GM12865 (cell line): ENCODE measurements around the gene DDX47.
A peak's percentile ranks its signal among the peaks of the same experiment; 100 is the strongest.

Source experiments
- DNase-seq: peaks from one replicate; pipeline ENCODE4 v3.0.0; 2010; ENCODE audit warnings: low read depth
- H3K4me3 ChIP-seq: 2 replicates; pipeline ENCODE4 v1.5.1; 2011; ENCODE audit warnings: mild to moderate bottlenecking, low read depth, low read length, control low read depth
- TF ChIP-seq, protein P1 (sequence below): IDR thresholded peaks from 2 replicates; pipeline ENCODE4 v1.5.1; 2011; ENCODE audit warnings: low read length, control low read depth, low read depth, inconsistent platforms; ENCODE audit not compliant: insufficient read depth; ENCODE audit errors: missing control alignments

Gene DDX47

DNA sequence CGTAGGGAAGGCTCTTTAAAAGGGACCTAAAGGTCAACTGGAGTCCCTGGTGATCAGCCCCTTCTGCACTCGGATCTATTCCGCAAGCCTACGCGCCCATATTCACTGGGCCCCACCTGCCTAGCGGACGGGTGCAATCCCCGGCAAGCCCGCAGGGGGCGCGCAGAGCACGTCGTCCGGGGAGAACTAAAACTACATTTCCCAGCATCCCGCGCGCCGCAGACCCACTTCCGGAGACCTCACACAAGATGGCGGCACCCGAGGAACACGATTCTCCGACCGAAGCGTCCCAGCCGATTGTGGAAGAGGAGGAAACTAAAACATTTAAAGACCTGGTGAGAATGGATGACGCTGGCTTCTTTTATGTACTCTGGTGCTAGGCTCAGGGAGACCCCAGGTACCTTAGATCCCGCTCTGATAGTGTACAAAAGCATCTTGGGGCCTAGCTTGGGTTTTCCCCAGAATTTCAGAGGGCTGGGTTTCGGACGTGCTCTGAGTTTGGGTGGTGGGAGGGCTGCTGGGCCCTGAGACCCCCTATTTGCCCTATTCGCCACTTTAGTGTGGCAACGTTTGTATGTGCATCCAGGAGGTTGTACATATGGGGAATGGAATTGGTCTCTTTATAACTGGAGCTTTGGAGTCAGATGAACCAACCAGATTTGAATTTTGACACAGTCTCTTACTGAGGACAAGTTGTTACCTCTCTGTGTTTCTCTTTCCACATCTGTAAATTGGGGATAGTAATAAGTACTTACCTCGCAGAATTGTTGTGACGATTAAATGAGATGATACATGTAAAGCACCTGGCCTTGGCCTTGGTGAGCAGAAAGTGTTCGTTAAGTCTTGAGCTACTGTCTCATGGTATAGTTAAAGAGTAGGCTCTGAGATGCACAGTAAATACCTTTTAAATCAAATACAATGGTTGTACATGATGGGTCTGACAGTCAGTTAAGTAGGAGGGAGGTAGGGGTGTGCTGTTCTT lies at the start of gene DDX47:
Gene DDX47, plus strand, starts transcription at position 227 of the 982 bp plus-strand sequence. Its CDS starts 22 bp downstream, at position 249.
- DNase-seq: peak; percentile 96
- TF ChIP-seq, protein P1, sequence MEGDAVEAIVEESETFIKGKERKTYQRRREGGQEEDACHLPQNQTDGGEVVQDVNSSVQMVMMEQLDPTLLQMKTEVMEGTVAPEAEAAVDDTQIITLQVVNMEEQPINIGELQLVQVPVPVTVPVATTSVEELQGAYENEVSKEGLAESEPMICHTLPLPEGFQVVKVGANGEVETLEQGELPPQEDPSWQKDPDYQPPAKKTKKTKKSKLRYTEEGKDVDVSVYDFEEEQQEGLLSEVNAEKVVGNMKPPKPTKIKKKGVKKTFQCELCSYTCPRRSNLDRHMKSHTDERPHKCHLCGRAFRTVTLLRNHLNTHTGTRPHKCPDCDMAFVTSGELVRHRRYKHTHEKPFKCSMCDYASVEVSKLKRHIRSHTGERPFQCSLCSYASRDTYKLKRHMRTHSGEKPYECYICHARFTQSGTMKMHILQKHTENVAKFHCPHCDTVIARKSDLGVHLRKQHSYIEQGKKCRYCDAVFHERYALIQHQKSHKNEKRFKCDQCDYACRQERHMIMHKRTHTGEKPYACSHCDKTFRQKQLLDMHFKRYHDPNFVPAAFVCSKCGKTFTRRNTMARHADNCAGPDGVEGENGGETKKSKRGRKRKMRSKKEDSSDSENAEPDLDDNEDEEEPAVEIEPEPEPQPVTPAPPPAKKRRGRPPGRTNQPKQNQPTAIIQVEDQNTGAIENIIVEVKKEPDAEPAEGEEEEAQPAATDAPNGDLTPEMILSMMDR: peak; percentile 97
- H3K4me3 ChIP-seq: peak within 1 kb of the TSS; percentile 97

DNA sequence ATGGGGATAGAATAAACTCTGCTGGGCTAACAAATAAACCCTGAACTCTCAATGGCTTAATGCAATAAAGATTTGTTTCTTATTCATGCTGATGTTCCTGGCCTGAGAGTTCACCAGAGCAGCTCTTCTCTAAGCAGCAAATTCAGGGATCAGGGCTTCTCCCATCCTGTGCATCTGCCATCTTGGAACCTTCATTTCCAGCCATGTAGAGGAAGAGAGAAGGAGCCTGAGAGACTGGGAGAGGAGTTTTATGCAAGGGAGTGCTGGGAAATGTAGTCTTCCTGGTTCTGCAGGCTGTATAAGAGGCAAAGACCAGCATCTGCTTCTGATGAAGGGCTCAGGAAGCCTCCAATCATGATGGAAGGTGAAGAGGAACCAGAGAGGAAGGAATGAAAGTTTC lies 48.3 kb upstream of the DDX47 start:
- TF ChIP-seq, protein P1: no peak
- no peak overlapping the region for H3K4me3 ChIP-seq
- DNase-seq: no peak

DNA sequence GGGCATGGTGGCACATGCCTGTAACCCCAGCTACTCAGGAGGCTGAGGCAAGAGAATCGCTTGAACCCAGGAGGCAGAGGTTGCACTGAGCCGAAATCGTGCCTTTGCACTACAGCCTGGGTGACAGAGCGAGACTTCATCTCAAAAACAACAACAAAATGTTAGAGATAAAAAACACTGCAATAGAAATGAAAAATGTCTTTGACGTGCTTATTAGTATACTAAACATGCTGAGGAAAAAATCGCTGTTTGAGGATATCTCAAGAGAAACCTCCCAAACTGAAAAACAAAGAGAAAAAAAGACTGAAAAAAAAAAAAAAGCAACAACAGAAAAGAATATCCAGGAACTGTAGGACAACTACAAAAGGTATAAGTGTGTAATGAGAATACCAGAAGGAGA lies 42.9 kb upstream of the DDX47 start:
- no peak for DNase-seq
- TF ChIP-seq, protein P1: no peak
- H3K4me3 ChIP-seq: no peak overlapping the region

DNA sequence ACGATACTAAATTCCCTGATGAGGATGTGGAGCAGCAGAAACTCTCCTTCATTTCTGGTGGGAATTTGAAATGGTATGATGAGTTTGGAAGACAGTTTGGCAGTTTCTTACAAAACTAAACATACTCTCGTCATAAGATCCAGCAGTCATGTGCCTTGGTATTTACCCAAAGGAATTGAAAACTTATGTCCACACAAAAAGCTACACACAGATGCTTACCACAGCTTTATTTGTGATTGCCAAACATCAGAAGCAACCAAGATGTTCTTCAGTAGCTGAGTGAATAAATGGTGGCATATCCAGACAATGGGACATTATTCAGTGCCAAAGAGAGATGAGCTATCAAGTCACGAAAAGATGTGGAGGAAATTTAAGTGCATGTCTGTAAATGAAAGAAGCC lies 38.4 kb upstream of the DDX47 start:
- TF ChIP-seq, protein P1: no peak
- H3K4me3 ChIP-seq: no peak overlapping the region
- no peak for DNase-seq

DNA sequence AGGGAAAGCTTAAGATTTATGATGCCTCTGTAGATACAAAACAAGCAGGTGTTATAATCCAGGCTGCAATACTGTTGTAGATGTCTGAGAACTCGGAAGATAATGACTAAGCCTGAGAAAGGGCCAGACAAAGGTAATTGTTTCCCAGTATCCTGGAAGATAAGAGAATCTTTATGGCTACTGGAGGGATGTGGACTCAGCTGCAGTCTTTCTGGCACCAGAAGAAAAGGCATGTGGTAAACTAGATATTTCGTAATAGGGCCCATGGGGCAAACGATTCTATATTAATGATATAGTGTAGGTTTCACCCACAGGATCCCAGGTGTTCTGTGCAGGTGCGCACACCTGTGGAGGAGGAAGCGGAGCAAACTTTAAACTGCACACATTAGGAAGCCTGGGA lies 36.9 kb upstream of the DDX47 start:
- no peak overlapping the region for H3K4me3 ChIP-seq
- DNase-seq: no peak
- TF ChIP-seq, protein P1: no peak

DNA sequence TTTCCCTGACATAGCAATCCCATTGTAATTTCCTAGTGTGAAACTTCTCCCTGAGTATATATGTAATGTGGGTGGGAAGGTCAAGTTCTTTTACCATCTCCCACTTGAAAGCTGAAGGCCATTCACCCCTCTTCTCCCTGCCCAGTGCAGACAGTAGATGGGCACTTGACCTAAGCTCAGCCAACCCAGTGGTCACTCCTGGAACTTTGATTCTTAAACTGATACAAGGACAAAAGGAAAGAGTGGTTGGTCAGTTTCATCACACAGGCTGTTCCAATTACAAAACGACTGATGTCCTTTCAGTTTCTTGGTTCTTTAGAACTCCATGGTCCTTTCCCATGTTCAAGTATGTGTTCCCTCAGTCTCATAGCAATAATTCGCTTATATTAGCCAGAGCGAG lies 36.1 kb upstream of the DDX47 start:
- no peak for DNase-seq
- no peak overlapping the region for H3K4me3 ChIP-seq
- TF ChIP-seq, protein P1: no peak
